GM23338 (cell line): Measurements from ENCODE around the gene GALNT5.

ENCODE experiments used
- CREB1 ChIP-seq: fragments of 250-450 bp; sonication (Bioruptor Pico); IDR thresholded peaks from 2 replicates; pipeline ENCODE4 v1.5.0; 2020; ENCODE audit warnings: low read depth, mild to moderate bottlenecking, moderate library complexity
- EZH2 ChIP-seq: fragments of 200-600 bp; sonication (generic); IDR thresholded peaks from one replicate; pipeline ENCODE4 v1.8.0; 2017; ENCODE audit warnings: antibody characterized with exemption, mild to moderate bottlenecking, low read depth; ENCODE audit not compliant: unreplicated experiment
- EZH2phosphoT487 ChIP-seq: fragments of 200-600 bp; sonication (generic); IDR thresholded peaks from one replicate; pipeline ENCODE4 v1.8.1; 2018; ENCODE audit warnings: antibody characterized with exemption; ENCODE audit not compliant: unreplicated experiment
- NANOG ChIP-seq: IDR thresholded peaks from 2 replicates; pipeline ENCODE4 v1.6.1; 2016; ENCODE audit warnings: antibody characterized with exemption, borderline replicate concordance
- POLR2AphosphoS5 ChIP-seq: IDR thresholded peaks from 2 replicates; pipeline ENCODE4 v1.6.1; 2016; ENCODE audit warnings: antibody characterized with exemption, low read depth
- ZNF114 ChIP-seq: fragments of 250-450 bp; sonication (Bioruptor Pico); IDR thresholded peaks from 2 replicates; pipeline ENCODE4 v1.5.0; 2020; ENCODE audit warnings: mild to moderate bottlenecking, moderate library complexity
- ZNF331 ChIP-seq: fragments of 250-450 bp; sonication (Bioruptor Pico); IDR thresholded peaks from 2 replicates; pipeline ENCODE4 v1.5.0; 2020; ENCODE audit warnings: low read depth, mild to moderate bottlenecking, moderate library complexity
- TF ChIP-seq, protein P1 (sequence below), 2 experiments: fragments of 200-600 bp in 1 of 2; sonication (generic) in 1 of 2; conservative IDR thresholded peaks; 2 replicates each; pipeline versions ENCODE4 v1.5.1 to v1.6.1; 2016 to 2017; ENCODE audit warnings: antibody characterized with exemption in 2 of 2, low read depth in 2 of 2, mild to moderate bottlenecking in 2 of 2, moderate library complexity in 1 of 2
- TF ChIP-seq, protein P2 (sequence below): IDR thresholded peaks from one replicate; pipeline ENCODE4 v1.6.1; 2018; ENCODE audit warnings: antibody characterized with exemption; ENCODE audit not compliant: unreplicated experiment

DNA sequence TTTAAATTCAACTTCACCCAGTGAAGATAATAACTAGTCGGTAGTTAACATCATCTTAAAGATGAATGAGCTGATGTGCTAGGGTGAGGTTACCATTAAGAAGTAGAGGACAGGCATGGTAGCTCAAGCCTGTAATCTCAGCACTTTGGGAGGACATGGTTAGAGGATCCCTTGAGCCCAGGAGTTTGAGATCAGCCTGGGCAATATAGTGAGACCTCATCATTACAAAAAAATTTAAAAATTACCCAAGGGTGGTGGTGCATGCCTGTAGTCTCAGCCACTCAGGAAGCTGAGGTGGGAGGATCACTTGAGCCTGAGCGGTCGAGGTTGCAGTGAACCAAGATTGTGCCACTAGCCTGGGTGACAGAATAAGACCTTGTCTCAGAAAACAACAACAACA, 4.7 kb downstream of the GALNT5 start:
- TF ChIP-seq, protein P1, sequence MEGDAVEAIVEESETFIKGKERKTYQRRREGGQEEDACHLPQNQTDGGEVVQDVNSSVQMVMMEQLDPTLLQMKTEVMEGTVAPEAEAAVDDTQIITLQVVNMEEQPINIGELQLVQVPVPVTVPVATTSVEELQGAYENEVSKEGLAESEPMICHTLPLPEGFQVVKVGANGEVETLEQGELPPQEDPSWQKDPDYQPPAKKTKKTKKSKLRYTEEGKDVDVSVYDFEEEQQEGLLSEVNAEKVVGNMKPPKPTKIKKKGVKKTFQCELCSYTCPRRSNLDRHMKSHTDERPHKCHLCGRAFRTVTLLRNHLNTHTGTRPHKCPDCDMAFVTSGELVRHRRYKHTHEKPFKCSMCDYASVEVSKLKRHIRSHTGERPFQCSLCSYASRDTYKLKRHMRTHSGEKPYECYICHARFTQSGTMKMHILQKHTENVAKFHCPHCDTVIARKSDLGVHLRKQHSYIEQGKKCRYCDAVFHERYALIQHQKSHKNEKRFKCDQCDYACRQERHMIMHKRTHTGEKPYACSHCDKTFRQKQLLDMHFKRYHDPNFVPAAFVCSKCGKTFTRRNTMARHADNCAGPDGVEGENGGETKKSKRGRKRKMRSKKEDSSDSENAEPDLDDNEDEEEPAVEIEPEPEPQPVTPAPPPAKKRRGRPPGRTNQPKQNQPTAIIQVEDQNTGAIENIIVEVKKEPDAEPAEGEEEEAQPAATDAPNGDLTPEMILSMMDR (conservative IDR thresholded peaks at IDR 0.05; ENCODE audit: low read depth in 2 of 2): no peak
- TF ChIP-seq POLR2AphosphoS5 (no peak), EZH2 (no peak), EZH2phosphoT487 (no peak), CREB1 (CRISPR knock-in tag) (no peak), ZNF114 (CRISPR knock-in tag) (no peak), ZNF331 (CRISPR knock-in tag) (no peak), NANOG (no peak)
- TF ChIP-seq, protein P2, sequence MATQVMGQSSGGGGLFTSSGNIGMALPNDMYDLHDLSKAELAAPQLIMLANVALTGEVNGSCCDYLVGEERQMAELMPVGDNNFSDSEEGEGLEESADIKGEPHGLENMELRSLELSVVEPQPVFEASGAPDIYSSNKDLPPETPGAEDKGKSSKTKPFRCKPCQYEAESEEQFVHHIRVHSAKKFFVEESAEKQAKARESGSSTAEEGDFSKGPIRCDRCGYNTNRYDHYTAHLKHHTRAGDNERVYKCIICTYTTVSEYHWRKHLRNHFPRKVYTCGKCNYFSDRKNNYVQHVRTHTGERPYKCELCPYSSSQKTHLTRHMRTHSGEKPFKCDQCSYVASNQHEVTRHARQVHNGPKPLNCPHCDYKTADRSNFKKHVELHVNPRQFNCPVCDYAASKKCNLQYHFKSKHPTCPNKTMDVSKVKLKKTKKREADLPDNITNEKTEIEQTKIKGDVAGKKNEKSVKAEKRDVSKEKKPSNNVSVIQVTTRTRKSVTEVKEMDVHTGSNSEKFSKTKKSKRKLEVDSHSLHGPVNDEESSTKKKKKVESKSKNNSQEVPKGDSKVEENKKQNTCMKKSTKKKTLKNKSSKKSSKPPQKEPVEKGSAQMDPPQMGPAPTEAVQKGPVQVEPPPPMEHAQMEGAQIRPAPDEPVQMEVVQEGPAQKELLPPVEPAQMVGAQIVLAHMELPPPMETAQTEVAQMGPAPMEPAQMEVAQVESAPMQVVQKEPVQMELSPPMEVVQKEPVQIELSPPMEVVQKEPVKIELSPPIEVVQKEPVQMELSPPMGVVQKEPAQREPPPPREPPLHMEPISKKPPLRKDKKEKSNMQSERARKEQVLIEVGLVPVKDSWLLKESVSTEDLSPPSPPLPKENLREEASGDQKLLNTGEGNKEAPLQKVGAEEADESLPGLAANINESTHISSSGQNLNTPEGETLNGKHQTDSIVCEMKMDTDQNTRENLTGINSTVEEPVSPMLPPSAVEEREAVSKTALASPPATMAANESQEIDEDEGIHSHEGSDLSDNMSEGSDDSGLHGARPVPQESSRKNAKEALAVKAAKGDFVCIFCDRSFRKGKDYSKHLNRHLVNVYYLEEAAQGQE: no peak
